ENCODE measurements around the gene LRP5.

The LRP5 gene

GRCh38 chr11:68358416-68358815 is 46.0 kb downstream of the LRP5 start:
- no peak overlapping the region for H3K4me3 ChIP-seq (ENCODE audit: low read depth, low read length)
- TF ChIP-seq CTCF (IDR thresholded peaks at IDR 0.05; ENCODE audit: borderline replicate concordance, insufficient read depth, low read depth, low read length), result no peak

- no peak for TF ChIP-seq CTCF (IDR thresholded peaks at IDR 0.05; ENCODE audit: borderline replicate concordance, insufficient read depth, low read depth, low read length)
These were observed 49.3 kb downstream of the LRP5 start for GRCh38 chr11:68361702-68362101.

GRCh38 chr11:68362801-68363379 is 50.5 kb downstream of the LRP5 start:
- no peak for TF ChIP-seq CTCF (IDR thresholded peaks at IDR 0.05; ENCODE audit: borderline replicate concordance, insufficient read depth, low read depth, low read length)
- no peak overlapping the region for H3K4me3 ChIP-seq (ENCODE audit: low read depth, low read length)

More at GRCh38 chr11:68361702-68362101, 49.3 kb downstream of the LRP5 start:
- H3K4me3 ChIP-seq (ENCODE audit: low read depth, low read length), result no peak overlapping the region

- TF ChIP-seq CTCF (IDR thresholded peaks at IDR 0.05; ENCODE audit: borderline replicate concordance, insufficient read depth, low read depth, low read length), result no peak
These were observed 51.4 kb downstream of the LRP5 start for GRCh38 chr11:68363776-68364175.

GRCh38 chr11:68364581-68364980 is 52.2 kb downstream of the LRP5 start:
- H3K4me3 ChIP-seq (ENCODE audit: low read depth, low read length), result no peak overlapping the region
- no peak for TF ChIP-seq CTCF (IDR thresholded peaks at IDR 0.05; ENCODE audit: borderline replicate concordance, insufficient read depth, low read depth, low read length)

More at GRCh38 chr11:68363776-68364175, 51.4 kb downstream of the LRP5 start:
- no peak overlapping the region for H3K4me3 ChIP-seq (ENCODE audit: low read depth, low read length)

GRCh38 chr11:68365943-68366435 is 53.6 kb downstream of the LRP5 start:
- TF ChIP-seq CTCF (IDR thresholded peaks at IDR 0.05; ENCODE audit: borderline replicate concordance, insufficient read depth, low read depth, low read length), result no peak

GRCh38 chr11:68367252-68367651 is 54.9 kb downstream of the LRP5 start:
- TF ChIP-seq CTCF (IDR thresholded peaks at IDR 0.05; ENCODE audit: borderline replicate concordance, insufficient read depth, low read depth, low read length), result no peak

More at GRCh38 chr11:68365943-68366435, 53.6 kb downstream of the LRP5 start:
- H3K4me3 ChIP-seq (ENCODE audit: low read depth, low read length), result no peak overlapping the region

More at GRCh38 chr11:68367252-68367651, 54.9 kb downstream of the LRP5 start:
- no peak overlapping the region for H3K4me3 ChIP-seq (ENCODE audit: low read depth, low read length)
